Tibial artery (tissue), 4 donors: ENCODE measurements around the gene AQP6.

ENCODE experiments used
- DNase-seq, 2 donors: peaks; one replicate each; pipeline ENCODE4 v3.0.0-alpha.2; 2019
- H3K27ac ChIP-seq, 2 donors: fragments of 200-600 bp; sonication (generic) in 1 of 2; 1 replicate in 1 of 2; 2 replicates in 1 of 2; pipeline ENCODE4 v1.5.1; 2018 to 2019; ENCODE audit warnings: mild to moderate bottlenecking in 1 of 2
- H3K27me3 ChIP-seq, 2 donors: fragments of 200-600 bp; sonication (generic) in 1 of 2; one replicate each; pipeline versions ENCODE4 v1.5.1 to v1.6.0; 2016 to 2019
- H3K36me3 ChIP-seq, 3 donors: fragments of 200-600 bp; sonication (generic) in 2 of 3; one replicate each; pipeline ENCODE4 v1.5.1; 2016 to 2019; ENCODE audit warnings: mild to moderate bottlenecking in 2 of 3
- H3K4me1 ChIP-seq, 4 donors: fragments of 200-600 bp; sonication (generic) in 2 of 4; 1 replicate in 3 of 4; 2 replicates in 1 of 4; pipeline ENCODE4 v1.5.1; 2016 to 2019
- H3K4me3 ChIP-seq, 2 donors: fragments of 200-600 bp; sonication (generic) in 1 of 2; 1 replicate in 1 of 2; 2 replicates in 1 of 2; pipeline ENCODE4 v1.5.1; 2018 to 2019; ENCODE audit warnings: mild to moderate bottlenecking in 2 of 2
- H3K9me3 ChIP-seq, 3 donors: fragments of 200-600 bp; sonication (generic) in 1 of 3; one replicate each; pipeline ENCODE4 v1.5.1; 2016 to 2019
- intact Hi-C: fragments of 100-400 bp; cut with DNase I; formaldehyde crosslinking; loops from one replicate; pipeline ENCODE4 v1.15.0; 2023; ENCODE audit warnings: low total_unique reads
- TF ChIP-seq, protein P1 (sequence below), 2 experiments: fragments of 200-600 bp in 1 of 2; fragments of 450-650 bp in 1 of 2; IDR thresholded peaks; one replicate each; pipeline ENCODE4 v1.5.1; 2017 to 2019; ENCODE audit warnings: antibody characterized with exemption in 2 of 2, mild to moderate bottlenecking in 1 of 2, moderate library complexity in 1 of 2

AQP6 gene

DNA sequence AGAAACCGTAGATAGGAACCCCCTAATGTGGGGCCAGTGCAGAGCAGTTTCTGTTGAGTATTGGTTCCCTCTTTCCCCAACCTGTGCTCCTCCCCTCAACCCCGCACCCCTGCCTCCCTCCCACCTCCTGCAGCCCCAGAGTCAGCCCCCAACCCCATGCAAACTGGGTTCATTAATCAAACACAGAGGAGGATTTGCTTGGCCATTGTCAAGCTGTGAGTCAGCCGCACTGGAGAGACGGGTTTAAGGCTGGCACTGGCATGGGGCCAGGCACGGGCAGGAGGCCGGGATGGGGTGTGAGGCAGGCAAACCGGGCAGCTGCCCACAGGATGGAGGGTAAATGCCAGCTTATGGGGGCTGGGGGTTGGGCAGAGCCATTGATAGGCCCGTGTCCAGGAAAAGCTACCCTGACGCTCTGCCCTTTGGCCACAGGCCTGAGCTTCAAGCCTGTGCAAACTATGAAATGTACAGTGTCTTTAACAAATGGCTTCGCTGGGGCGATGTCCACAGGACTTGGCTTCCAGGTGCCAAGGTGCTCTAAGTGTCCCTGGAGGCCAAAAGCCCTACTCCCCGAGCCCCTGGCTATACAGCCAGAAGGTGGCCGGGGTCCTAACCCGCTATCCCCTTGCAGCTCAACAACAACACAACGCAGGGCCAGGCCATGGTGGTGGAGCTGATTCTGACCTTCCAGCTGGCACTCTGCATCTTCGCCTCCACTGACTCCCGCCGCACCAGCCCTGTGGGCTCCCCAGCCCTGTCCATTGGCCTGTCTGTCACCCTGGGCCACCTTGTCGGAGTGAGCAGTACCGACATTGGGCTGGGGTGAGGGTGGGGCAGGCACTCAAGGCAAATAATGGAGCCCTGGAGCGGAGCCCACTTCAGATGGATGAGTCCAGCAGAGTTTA, 9.6 kb upstream of the AQP6 start:
- no peak overlapping the region for H3K27ac ChIP-seq

DNA sequence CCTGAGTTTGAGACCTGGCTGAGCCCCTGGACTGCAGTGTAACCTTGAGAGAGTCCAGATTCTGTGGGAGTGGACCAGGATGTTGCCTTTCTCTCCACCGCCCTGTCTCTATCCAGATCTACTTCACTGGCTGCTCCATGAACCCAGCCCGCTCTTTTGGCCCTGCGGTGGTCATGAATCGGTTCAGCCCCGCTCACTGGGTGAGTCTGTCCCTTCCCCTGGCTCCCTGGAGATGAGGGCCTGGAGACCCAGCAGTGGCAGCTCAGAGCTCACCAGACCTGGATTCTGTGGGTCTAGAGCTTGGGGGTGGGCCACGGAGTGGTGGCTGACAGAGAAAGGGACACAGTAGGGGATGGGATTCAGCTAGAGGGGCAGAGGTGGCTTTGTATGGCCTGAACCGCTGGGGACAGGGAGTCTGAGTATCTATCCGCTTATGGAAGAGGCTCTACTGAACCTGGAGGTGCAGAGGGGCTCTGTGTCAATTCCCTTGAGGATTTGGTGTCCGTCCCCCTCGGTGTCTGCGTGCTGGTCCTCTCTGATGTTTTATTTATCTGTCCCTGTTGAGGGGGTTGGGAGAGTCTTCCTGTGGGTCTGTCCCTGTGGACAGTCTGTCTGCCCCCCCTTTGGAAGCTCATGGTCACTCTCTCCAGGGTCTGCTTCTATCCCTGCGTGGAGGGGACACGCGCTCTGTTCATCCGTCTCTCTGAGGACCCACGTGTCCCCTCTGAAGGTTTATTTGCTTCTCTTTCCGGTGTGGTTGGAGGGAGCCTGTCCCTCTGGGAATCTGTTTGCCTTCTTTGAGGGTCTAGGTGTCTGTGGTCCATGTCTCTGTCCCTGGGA, 8.6 kb upstream of the AQP6 start:
- no peak for DNase-seq
- H3K4me3 ChIP-seq: no peak overlapping the region
- TF ChIP-seq, protein P1, sequence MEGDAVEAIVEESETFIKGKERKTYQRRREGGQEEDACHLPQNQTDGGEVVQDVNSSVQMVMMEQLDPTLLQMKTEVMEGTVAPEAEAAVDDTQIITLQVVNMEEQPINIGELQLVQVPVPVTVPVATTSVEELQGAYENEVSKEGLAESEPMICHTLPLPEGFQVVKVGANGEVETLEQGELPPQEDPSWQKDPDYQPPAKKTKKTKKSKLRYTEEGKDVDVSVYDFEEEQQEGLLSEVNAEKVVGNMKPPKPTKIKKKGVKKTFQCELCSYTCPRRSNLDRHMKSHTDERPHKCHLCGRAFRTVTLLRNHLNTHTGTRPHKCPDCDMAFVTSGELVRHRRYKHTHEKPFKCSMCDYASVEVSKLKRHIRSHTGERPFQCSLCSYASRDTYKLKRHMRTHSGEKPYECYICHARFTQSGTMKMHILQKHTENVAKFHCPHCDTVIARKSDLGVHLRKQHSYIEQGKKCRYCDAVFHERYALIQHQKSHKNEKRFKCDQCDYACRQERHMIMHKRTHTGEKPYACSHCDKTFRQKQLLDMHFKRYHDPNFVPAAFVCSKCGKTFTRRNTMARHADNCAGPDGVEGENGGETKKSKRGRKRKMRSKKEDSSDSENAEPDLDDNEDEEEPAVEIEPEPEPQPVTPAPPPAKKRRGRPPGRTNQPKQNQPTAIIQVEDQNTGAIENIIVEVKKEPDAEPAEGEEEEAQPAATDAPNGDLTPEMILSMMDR (IDR thresholded peaks at IDR 0.05): no peak
- intact Hi-C loops: no loop called here
- H3K9me3 ChIP-seq: no peaks in the 10 kb centered on the region
- H3K27me3 ChIP-seq: peaks cover 0 to 76% of the 10 kb centered on the region in 2 donors
- no peaks in the 10 kb centered on the region for H3K36me3 ChIP-seq
- H3K4me1 ChIP-seq: peaks cover 0 to 47% (median 24%) of the 10 kb centered on the region in 4 donors
- no peak overlapping the region for H3K27ac ChIP-seq

More for the DNA sequence above, 9.6 kb upstream of the AQP6 start:
- intact Hi-C loops: no loop called here
- Histone ChIP-seq H3K36me3 (no peaks in the 10 kb centered on the region), H3K4me3 (no peak overlapping the region), H3K4me1 (peaks cover 0 to 47% (median 24%) of the 10 kb centered on the region in 4 donors), H3K27me3 (peaks cover 0 to 76% of the 10 kb centered on the region in 2 donors), H3K9me3 (no peaks in the 10 kb centered on the region)
- TF ChIP-seq, protein P1 (IDR thresholded peaks at IDR 0.05): no peak
- DNase-seq: peak in 1 of 2 donors; percentile 74

DNA sequence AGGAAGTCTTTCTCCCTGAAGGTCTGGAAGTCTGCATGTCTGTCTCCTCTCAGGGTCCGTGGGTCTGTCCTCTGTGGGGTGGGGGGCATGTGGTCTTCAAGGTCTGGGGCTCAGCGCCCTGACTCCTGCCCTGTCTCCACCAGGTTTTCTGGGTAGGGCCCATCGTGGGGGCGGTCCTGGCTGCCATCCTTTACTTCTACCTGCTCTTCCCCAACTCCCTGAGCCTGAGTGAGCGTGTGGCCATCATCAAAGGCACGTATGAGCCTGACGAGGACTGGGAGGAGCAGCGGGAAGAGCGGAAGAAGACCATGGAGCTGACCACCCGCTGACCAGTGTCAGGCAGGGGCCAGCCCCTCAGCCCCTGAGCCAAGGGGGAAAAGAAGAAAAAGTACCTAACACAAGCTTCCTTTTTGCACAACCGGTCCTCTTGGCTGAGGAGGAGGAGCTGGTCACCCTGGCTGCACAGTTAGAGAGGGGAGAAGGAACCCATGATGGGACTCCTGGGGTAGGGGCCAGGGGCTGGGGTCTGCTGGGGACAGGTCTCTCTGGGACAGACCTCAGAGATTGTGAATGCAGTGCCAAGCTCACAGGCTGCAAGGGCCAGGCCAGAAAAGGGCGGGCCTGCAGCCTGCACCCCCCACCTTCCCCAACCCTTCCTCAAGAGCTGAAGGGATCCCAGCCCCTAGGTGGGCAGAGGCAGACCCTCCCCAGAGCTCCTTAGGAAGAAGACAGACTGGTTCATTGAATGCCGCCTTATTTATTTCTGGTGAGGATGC, 7.7 kb upstream of the AQP6 start:
- TF ChIP-seq, protein P1 (IDR thresholded peaks at IDR 0.05): no peak
- H3K4me3 ChIP-seq: no peak overlapping the region
- intact Hi-C loops: loop anchor here (5.0 kb wide), 1 partner anchor 92 kb away; the partner anchor contains the start of gene ASIC1

DNA sequence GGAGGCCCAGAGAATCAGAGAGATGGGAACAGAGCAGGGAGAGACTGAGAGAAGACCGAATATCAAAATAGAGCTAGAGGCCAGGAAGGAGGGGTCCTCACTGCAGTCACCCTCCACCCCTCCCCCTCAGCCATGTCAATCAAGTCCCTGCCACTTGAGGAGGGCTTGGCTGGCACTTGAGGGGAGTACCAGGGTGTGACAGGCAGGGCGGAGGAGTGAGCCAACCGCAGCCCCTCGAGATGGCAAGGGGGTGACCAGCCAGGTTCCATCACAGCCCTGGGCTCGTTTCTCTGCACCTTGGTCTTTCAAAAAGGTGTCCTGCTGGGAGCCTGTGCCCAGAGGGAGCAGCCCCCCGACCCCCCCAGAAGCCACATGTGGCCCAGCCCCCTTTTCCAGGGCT, 6.9 kb upstream of the AQP6 start:
- Histone ChIP-seq H3K4me3 (no peak overlapping the region), H3K4me1 (peaks cover 0 to 34% (median 19%) of the 10 kb centered on the region in 4 donors), H3K27ac (no peak overlapping the region), H3K36me3 (no peaks in the 10 kb centered on the region), H3K9me3 (no peaks in the 10 kb centered on the region), H3K27me3 (peaks cover 0 to 76% of the 10 kb centered on the region in 2 donors)
- TF ChIP-seq, protein P1 (IDR thresholded peaks at IDR 0.05): no peak
- intact Hi-C loops: loop anchor here (5.0 kb wide), 1 partner anchor 91 kb away; the partner anchor contains the start of gene ASIC1
- no peak for DNase-seq

More for the DNA sequence above, 7.7 kb upstream of the AQP6 start:
- Histone ChIP-seq H3K4me1 (peaks cover 0 to 40% (median 20%) of the 10 kb centered on the region in 4 donors), H3K36me3 (no peaks in the 10 kb centered on the region), H3K9me3 (no peaks in the 10 kb centered on the region), H3K27me3 (peaks cover 0 to 75% of the 10 kb centered on the region in 2 donors), H3K27ac (no peak overlapping the region)
- no peak for DNase-seq
